PC-3 (cell line): ENCODE results near the gene FGFRL1.

ENCODE experiments used
- CTCF ChIP-seq: fragments of 300-600 bp; sonication (generic); conservative IDR thresholded peaks from 2 replicates; pipeline ENCODE4 v1.5.1; 2017; ENCODE audit warnings: antibody characterized with exemption, low read depth, mild to moderate bottlenecking, low read length
- EZH2 ChIP-seq: fragments of 300-600 bp; sonication (generic); IDR thresholded peaks from one replicate; pipeline ENCODE4 v1.6.1; 2017; ENCODE audit warnings: antibody characterized with exemption, mild to moderate bottlenecking, low read length; ENCODE audit not compliant: unreplicated experiment
- EZH2phosphoT487 ChIP-seq: fragments of 300-600 bp; sonication (generic); IDR thresholded peaks from 2 replicates; pipeline ENCODE4 v1.6.1; 2018; ENCODE audit warnings: mild to moderate bottlenecking, antibody characterized with exemption, low read length, borderline replicate concordance

DNA sequence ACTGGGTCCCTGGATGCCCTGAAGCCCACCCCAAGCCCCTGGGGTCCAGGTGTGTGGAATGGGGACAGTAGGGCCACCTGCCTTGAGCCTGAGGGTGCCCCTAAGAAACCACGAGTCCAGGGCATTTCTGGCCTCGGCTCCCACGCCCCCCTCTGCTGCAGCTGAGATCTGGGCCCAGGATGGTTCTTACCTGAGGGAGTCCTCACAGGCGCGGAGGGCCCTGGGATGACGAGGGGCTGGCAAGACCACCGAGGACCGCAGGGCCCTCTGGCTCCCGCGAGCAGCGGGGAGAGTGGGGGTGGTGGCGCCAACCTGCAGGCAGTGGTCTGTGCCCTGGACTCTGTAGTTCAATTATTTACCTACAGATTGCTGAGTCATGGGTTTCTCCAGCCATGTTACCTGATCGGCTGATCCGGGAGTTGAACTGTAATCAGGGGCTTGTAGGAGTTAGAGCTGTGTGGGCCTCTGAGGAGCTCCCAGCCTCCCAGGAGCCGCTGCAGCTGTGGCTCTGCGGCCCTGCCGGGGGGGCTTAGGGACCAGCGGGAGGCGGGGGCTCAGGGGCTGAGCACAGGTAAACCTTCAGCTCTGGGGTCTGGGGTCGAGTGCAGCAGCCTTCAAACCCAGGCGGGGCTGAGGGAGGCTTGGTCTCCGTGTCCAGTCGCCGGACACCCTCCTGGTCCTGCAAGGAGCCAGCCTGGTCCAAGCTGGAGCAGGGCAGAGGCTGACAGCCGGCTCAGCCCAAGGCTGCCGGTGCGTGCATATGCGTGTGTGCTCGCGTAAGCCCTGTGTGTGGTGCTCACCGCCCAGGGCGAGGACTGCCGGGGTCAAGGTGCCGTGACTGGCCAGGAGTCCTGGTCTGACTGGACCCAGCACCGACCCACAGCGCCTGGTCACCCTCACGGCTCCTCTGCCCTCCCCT is 18.1 kb upstream of the FGFRL1 start, which contains the start of gene SLC26A1:
- TF ChIP-seq EZH2 = no peak
- no peak for TF ChIP-seq CTCF
- TF ChIP-seq EZH2phosphoT487 = no peak
